HG02642 (cell line): ENCODE data around the gene SCP2.

Experiments
- ATAC-seq: cut with Tn5 transposase; IDR thresholded peaks from one replicate; pipeline ENCODE4 v1.9.1; 2021; ENCODE audit warnings: mild to moderate bottlenecking; ENCODE audit not compliant: unreplicated experiment, poor library complexity

The SCP2 gene

DNA sequence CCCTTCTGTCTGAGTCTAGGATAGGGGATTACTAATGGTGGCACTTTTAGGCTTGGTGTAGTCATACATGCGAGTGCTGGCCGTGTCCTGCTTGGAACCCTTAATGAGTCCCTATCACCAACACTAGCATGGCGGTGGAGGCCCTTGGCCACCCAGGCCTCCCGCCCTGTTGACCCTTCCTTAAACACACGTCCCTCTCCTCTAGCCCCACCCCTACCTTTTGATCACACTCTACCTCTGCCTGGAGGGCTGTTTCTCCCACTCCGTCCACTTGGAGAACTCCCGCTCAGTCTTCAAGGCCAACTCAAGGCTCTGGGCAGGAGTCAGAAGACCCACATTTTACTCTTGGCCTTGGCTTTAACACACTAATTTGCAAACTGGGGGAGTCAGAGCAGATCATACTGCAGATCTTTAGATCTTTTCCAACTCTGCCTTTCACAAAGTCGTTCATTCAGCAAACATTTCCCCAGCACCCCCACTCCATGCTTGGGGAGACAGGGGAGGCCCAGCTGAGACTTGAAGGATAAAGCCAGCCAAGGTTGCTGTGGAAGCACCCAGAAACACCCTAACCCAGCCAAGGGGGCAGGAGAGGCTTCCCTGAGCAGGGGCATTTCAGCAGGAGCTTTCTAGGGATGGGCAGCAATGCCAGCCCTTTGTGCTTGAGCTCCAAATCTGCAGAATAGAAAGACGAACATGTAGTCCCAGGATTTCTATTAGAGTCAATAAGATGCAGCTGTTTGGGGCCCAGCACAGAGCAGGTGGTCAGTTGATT is 136.9 kb downstream of the SCP2 start:
- no peak for ATAC-seq

DNA sequence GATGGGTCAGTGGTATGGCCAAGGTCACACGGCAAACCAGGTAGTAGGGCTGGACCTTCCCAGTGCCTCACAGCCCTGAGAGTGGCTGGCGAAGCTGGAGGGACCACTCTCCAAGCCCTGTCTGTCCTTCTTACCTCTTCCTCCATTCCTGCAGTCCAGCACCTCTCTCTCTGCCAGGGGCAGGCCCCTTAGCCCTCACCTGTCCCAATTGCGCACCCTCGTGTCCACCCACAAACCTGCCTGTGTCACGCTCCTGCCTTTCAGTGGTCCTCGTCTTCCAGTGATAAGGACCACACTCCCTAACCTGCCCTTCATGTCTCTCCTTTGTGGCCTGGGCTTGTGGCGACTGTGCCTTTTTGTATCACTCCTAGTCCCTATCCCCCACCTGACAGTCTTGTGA is 138.3 kb downstream of the SCP2 start:
- no peak for ATAC-seq

DNA sequence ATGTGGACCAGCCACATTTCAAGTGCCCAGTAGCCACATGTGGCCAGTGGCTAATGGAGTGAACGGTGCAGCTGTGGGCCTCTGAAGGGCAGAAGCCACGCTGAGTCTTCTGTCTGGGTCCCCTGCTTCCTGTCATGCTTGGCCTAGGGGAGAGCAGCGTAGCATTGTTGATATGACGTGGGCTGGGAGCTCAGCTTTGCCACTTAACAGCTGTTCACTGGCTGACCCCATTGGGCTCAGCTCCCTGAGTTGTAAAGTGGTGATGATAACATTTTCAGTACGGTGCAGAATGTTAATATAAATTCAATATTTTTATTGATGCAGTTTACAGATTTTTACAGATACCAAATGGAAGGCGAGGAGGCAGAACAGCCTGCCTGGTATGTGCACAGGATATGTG is 139.4 kb downstream of the SCP2 start:
- no peak for ATAC-seq

DNA sequence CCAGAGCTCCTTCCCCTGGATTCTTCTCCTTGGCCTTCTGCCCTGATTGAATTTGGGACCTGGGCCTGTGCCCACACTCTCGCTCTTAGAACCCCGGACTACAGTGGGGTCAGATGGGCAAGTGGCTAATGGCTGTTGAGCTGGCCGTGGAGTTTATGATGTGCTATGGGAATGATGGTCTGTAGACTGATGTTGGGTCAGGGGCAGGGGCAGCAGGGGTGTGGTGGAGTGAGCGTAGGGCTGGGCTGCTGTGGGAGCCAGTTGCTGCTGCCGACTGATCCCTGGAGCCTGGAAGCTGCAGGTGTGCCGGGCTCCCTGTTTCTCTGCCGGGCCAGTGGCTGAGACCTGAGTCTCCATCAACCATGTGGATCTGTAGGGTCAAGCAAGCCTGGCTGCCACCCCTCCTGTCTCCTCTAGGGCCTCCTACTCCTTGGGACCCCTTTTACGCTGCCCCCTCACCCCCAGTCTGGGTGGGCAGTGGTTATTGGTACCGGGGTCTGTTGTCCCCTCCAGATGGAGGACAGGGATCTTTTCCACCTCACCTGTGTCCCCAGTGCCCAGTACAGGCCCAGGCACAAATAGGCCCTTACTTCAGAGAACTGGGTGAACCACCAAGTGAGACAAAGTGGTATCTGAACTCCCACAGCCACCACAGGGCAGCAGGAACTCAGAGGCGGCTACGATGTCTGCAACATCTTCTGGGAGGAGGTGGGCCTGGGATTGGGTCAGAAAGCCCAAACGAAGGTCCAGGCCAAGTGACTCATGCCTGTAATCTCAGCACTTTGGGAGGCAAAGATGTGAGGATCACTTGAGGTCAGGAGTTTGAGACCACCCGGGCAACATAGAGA is 140.0 kb downstream of the SCP2 start:
- no peak for ATAC-seq

DNA sequence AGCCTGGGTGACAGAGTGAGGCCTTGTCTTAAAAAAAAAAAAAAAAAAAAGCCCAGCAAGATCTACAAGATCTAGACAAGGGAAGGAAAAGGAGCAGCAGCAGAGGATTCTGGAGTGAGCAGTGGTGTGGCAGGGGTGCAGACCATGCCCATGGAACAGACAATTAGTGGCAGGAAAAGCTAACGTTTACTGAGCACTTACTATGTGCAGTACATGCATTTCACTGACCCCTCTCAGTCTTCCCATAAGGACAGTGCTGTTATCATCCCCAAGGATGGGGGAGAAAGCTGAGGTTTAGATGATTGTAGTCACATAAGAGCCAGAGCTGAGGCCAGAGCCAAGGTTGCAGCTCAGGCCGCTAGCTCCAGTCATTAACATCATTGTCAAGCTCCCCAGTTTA is 140.8 kb downstream of the SCP2 start:
- no peak for ATAC-seq

DNA sequence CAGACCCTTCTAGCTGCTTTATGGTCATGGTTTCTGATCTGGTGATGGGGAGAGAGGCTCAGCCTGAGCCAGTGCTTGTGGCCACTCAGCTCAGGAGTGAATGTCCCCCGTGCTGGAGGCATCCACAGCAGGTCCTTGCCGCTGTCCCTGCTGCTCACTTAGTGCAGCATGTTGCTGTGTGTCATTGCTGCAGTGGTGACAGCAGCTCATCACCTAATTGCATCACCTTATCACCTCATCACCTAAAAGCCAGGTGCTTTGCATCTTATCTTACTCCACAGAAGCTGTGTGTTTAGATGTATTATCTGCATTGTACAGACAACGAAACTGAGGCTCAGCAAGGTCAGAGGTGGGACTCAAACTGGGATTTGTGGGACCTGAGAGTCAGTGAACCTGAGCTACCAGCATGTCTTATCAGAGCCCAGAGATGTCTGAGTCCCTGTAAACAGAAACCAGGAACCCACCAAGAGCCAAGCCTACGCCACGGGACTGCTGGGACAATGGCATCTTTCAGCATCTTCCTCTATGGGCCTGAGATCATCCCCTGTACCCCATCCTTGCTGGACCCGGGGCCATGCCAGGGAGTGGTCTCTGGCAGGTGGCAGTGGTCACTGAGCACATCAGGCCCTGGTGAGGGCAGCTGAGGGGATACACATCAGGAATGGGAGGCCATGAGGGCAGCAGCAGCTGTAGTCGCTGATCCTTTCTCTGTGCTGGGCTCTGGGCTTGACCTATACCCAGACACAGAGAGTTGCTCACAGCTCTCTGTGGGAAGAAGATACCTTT is 141.4 kb downstream of the SCP2 start:
- no peak for ATAC-seq

DNA sequence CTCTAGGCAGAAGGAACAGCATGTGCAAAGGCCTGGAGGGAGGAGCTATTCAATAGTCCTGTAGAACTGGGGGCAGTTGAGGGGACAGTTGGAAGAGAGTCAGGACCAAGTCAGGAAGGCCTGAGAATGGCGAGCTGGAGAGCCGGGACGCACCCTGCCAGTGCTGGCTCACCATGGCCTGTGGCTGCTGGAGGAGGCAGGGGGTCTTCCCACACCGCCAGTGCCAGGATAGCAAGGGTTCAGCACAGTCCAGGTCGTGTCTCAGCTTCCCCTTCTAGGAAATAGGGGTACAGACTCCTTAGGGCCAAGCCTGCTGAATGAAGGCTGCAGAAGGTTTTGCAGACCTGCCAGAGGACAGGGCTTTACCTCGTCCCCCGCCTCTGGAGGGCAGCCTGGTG is 142.2 kb downstream of the SCP2 start:
- no peak for ATAC-seq

DNA sequence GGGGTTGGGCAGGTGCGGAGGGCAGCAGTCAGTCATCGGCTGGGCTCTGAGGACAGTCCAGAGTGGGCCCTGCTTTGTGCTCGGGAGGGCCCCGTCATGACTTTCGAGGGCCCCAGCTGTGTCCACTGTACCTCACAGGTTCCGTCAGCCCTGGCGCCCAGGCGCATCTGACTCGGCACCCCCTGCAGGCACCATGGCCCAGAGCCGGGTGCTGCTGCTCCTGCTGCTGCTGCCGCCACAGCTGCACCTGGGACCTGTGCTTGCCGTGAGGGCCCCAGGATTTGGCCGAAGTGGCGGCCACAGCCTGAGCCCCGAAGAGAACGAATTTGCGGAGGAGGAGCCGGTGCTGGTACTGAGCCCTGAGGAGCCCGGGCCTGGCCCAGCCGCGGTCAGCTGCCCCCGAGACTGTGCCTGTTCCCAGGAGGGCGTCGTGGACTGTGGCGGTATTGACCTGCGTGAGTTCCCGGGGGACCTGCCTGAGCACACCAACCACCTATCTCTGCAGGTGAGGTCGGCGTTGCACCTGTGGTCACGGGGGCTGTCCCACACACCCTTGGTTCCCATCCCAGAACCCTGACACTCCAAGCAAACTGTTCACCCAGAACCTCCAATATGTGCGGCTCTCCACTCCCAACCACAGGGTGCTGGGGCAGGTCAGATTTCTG is 142.7 kb downstream of the SCP2 start:
- ATAC-seq = no peak

DNA sequence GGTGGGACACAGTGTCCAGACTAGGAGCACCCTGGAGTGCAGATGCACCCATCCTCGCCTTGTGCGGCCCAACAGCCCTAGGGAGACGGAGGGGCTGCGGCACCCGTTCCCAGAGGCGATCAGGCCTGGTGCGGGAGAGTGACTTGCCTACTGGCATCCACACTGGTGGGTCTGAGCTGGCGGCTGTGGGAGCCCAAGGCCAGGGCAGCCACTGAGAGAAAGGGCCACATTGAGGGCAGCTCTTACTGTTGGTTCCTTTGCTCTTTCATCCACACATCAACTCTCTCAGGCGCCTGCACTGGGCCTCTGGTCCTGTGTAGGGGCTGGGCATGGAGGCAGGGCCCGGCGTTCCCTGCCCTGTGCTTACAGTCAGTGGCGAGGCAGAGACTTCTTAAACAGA is 143.5 kb downstream of the SCP2 start:
- no peak for ATAC-seq

DNA sequence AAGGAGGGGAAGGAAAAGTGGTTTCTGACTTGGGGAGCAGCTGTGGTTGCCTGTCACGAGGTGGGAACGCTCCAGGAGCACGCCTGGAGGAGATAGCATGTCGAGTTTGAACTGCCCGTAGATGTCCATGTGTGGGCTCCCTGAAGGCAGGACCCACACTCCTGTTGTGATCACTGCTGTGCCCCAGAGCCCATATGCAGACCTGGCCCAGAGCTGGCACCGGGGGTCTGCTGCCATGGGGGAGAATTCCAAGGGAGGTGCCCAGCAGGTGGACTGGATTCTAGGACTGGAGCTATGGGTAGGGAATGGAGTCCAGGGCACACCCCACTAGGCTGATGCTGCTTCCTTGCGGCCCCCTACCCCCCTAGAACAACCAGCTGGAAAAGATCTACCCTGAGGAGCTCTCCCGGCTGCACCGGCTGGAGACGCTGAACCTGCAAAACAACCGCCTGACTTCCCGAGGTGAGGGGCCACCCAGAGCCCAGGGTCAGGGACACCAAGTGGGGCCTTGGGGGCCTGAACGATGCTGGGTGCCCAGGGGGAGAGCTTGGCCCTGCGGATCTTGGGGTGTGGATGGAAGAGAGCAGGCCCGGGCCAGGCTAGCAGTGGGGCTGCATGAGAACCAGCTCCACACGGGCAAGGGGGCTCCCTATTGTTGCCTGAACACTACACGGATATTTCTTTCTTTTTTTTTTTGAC is 144.2 kb downstream of the SCP2 start:
- ATAC-seq = no peak

DNA sequence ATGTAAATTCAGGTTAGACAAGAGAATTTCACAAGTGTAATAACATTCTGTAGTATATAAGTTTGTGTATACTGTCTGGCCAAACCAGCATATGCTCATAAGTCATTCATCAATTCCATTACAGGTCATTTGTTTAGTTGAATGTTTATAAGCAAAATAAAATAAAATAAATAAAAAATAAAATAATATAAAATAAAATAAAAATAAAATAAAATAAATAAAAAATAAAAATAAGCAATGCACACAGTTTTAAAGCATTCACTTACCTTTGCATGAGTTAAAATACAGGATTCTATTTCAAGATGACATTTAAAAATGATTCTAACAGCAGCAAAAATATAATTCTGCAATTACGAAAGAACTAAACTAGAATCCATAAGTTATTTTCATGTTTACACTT is 144.8 kb downstream of the SCP2 start:
- no peak for ATAC-seq

DNA sequence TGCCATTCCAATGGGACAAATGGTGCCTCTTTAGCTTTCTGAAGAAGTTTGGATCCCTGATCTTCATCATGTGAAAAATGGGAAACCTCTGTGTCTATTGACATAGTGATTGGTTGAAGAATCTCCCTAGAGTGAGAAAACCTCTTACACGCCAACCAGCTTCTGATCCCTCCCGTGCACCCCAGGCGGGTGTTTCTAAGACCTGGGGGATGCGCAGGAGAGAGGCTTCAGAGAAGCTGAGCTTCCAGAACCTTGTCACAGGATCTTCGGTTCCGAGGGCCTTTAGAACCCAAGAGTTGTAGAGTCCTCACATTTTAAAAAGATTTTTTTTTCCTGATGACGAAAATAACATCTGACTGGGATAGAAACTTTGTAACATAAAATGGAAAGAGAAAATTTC is 146.2 kb downstream of the SCP2 start:
- ATAC-seq = no peak

DNA sequence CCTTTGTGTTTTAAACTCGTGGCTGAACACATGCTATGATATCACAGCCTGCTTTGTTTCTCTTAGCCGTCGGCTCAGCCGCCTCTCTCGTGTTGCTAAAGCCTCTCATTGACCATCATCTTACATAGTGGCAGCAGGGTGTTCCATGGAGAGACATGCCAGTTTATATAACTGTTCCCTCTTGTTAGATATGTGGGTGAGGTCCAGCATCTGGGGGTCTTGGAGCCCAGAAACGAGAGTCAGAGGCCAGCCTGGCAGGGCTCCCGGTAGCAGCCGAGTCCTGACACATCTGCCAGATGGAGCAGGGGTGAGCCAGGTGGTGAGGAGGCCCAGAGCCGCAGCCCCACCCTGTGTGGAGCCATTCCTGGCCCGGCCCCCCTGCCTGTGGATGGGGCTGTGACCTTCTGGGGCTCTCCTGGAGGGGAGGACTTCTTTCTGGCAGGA is 146.8 kb downstream of the SCP2 start:
- no peak for ATAC-seq

DNA sequence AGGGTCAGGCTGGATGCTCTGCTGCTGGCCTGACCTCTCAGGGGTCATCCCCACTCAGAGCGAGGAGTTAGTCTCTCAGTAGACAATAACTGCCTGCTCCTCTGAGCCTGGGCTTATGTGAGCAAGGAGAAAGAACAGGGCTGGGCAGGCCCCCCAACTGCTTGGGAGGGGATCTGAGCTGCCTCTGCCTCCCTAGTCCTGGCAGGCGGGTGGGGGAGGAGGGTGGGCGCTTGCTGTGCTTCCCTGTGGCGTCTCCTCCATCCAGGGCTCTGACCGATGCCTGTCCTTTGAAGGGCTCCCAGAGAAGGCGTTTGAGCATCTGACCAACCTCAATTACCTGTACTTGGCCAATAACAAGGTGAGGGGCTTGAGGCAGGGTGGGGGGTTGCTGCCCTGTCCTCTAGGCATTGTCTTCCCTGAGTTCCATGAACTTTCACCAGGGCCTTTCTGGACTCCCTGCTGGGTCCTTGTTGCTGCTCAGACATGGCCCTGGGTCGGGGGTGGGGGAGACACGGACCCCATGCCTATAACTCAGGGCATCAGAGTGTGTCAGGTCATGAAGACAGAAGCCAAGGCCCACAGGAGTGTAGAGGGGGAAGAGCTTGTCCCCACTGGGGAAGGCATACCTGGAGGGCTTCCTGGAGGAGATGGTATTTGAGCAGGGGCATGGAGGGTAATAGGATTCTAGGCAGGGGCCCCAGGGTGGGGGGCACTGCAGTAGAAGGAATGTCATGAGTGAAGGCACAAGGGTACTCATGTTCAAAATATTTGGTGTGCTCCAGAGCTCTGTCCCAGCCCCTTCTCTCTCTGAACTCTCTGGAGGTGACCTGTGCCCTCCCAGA is 147.5 kb downstream of the SCP2 start:
- no peak for ATAC-seq

DNA sequence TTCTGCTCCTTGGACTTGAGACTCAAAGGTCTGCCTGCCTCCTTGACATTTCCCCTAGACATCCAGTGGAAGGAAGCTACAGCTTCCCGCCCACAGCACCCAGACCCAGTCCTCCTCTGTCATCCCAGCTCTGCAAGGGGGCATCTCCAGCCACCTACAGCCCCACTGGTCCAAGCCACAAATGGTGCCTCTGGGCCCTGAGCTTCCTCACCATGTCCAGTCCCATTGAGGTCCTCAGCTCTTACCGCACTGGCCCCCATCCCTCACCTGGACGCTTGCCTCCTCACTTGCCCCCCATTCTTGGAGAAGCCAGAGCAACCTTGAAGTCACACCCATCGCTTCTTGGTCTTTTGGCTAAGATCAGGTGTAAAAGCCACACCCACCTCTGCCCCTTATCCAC is 148.1 kb downstream of the SCP2 start:
- ATAC-seq = no peak

DNA sequence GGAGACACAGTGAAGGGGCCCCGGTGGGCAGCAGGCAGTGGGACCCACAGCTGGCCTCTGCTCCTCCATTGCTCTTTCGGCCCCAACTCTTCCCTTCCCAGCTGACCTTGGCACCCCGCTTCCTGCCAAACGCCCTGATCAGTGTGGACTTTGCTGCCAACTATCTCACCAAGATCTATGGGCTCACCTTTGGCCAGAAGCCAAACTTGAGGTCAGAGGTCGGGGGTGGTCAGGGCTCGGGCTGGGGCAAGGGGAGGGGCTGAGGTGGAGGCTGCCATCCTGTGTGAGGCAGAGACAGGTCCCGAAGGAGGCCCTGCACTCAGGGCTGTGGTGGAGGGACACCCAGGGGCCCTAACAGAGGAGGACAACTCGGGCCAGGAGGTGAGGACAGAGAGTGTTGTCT is 148.7 kb downstream of the SCP2 start:
- ATAC-seq = no peak

DNA sequence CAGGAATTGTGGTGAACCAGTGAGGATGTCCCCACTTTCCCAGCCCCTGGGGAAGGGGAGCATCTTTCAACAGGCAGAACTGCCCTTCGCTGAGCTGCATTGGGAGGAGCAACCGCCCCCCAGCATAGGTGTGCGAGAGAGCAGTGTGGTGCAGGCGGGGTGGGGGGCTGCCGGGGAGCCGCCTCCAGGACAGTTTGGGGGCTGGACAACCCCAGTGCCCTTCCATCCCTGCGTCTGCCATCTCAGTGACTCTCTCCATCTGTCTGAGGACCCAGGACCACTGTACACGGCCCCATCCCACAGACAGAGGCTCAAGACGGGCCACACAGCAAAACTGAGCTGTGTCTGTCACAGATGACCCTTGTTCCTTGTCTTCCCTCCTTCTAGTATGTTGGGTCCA is 149.1 kb downstream of the SCP2 start:
- no peak for ATAC-seq

DNA sequence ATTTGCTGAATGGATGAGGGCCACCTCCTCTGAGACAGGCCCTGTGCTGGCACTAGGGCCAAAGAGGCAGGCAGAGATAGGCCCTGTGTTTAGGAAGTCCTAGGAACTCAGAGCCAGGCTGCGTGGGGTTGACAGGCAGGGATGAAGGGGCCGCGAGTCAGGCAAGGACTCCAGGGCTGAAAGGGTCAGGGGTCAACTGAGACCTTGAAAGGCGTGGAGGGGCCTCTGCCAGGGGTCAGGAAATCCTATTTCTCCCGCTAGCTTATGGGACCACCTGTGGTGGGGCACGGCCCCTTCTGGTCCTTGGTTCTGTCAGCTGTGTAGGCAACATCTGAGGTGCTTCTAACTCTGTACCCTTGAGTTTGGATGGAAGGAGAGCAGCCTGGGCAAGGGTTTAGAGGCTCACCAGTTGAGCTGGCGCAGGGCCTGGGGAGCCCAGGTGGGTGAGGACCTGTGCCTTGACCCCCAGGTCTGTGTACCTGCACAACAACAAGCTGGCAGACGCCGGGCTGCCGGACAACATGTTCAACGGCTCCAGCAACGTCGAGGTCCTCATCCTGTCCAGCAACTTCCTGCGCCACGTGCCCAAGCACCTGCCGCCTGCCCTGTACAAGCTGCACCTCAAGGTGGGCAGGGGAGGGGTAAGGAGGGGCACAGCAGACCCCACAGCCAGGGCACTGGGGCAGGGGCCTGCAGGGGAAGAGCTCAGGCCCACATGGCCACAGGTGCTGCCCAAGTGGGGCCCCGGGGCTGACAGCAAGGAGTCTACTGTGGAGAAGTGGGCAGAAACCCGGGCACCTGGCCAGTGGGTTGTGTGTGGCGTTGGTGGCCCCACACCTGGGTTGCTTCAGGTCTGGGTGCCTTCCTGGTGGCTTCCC is 149.9 kb downstream of the SCP2 start:
- ATAC-seq = no peak
